NCI-H460 (cell line): ENCODE measurements around the gene HOATZ. TPM values are rescaled to one million over a fixed set of nuclear protein-coding genes. Genes with fewer than 3 reads are reported as not detected.

Experiments used
- DNase-seq: peaks from one replicate; pipeline ENCODE4 v3.0.0-alpha.2; 2016; ENCODE audit warnings: low read depth; ENCODE audit errors: extremely low read depth
- total RNA-seq: library from RNA; depleted of rRNA; stranded (reverse); fragments of >200 nt; shearing (Covaris generic); gene quantifications from 2 replicates; pipeline ENCODE4 v1.2.3, GENCODE V29; 2014

HOATZ gene
- total RNA-seq, 1 experiment from 2014 or later = not detected

DNA sequence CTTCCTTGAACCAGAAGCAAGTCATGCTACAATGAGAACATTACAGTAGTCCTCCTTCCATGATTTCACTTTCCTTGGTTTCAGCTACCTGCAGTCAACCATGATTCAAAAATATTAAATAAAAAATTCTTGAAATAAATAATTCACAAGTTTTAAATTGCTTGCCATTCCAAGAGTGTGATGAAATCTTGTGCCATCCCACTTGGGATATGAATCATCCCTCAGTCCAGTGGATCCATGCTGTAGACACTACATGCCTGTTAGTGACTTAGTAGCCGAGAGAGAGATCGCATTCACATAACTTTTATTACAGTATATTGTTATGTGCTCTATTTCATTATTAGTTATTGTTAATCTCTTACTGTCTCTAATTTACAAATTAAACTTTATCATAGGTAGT lies 6.0 kb downstream of the HOATZ start:
- no peak for DNase-seq

DNA sequence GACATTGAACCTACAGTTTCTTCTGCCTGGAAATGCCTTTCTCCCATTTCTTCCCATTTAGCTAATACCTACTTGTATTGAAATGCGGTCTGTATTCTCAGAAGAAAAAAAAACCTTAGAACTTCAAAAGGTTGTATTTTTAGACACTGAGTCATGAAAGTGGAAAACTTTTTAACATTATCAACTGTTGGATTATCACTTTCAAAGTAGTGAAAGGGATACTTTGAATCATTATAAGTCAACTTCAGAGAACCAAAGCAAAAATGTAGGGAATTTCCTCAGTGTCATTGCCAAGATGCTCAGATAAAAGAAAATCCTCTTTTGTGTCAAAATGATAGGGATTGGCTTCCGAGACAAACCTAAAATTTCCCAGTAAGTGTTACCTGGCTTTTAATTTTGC lies 6.6 kb downstream of the HOATZ start:
- DNase-seq = no peak

DNA sequence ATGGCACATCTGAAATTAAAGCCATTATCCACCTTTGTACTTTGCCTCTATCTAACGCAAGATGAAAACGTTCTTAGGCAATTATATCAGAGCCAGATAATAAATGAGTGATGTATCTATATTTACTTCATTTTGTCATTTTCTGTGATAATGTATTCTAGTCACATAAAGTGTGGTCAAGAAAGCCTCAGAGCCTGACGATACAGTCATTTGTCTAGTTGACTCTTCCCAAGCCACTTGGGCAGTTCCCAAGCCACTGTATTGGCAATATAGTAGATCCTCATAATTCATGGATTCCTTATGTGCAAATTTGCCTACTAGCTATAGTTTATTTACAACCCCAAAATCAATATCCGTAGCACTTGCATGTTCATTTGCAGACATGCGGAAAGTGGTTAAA lies 7.8 kb downstream of the HOATZ start:
- DNase-seq = no peak

DNA sequence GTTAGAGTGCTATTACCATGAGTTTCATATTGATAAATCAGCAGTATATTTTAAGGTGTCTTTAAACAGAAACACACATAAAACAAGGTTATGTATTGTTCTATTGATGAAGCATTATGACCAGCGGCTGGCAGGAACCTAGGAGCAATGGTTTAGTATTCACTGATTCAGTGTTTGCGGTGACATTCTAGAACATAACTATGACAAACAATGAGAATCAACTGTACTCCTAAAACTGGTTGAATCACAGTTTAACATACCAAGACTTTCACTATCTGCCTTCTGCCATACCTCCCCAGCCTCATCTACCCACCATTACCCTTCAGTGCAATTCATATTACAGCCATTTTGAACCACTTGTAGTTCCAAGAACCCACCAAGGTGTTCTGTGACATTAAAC lies 8.8 kb downstream of the HOATZ start:
- DNase-seq = no peak

DNA sequence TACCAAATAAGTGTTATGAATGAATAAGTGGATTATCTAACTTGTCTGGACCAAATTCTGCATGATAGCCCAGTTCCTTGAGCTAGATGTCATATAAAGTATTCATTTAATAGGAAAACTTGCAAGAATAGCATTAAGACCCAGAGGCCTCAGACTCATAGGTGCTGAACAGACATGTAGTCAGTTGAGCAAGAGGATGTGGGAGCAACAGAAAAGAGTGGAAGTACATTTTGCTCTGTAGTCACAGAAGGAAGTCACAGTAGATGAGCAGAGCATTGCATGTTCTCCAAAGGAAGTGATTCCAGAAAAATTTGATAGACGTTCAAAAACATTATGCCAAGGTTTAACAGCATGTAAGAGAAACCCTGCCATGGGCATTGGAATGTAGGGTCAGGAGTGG lies 9.5 kb downstream of the HOATZ start:
- no peak for DNase-seq

DNA sequence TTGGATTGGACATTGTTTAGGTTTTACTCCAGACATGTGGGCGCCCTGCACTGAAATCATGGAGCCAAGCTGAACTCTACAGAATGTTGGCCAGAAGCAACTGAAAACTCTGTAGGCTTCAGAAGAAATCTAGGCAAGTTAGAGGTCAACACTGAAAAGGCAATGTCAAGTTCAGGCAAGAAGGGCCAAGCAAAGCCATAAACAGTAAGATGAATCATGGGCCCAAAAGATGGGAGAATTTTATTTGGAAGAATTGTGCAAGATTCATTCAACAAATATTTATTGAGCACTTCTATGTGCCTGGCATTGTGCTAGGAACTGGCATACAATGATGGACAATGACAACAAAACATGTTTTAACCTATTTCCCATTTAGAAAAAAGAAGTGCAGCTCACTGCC lies 10.9 kb downstream of the HOATZ start:
- DNase-seq = no peak

DNA sequence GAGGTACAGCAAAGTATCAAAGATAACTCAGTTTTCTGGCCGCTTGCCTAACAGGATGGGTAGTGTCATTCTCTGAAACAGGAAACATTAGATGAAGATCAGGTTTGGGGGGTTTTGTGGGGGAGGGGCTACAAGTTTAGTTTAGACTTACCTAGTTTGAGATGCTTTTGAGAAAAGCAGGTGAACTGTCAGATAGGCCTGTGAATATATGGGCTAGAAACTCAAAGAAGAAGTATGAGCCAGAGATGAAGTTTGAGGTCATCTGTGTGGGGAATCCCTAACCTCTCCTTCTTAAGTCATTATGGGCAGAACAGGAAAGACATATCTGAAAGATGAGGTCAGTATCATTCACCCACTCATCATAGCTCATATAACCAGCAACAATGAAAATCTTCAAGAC lies 11.9 kb downstream of the HOATZ start:
- DNase-seq = no peak

DNA sequence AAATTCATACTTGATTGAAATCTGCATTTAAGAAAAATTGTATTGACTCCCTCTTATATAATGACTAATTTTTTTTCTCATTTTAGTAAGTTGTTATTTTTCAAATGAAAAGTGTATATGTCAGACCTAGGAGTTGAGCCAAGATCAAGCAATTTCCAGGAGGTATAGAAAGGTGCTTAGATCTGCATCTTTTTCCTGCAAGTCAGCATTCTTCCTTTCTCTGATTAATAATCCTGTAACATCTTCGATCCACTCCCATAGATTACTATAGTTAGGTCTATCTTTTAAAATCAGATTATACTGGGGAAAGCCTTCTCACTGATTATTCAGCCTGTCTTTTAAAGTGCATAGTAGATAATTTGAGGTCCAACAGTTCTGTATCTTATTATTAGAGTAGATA lies 12.7 kb downstream of the HOATZ start:
- no peak for DNase-seq

DNA sequence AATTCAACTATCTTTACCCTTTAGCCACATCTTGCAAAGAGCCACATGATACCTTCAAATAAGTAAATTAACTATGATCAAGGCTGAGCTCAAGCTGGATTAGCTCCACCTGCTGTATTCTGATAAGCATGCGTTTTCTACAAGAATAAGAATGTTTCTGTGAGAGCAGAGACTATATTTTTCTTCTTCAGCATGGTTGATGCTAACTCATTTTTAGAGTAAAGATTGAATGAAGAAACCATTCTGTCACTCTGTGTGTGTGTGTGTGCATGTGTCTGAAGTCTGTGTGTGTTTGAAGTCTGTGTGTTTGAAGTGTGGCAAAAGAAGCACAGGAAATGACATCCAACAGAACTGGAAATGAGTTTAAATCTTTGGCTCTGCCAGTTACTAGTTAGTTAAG lies 14.0 kb downstream of the HOATZ start:
- no peak for DNase-seq

DNA sequence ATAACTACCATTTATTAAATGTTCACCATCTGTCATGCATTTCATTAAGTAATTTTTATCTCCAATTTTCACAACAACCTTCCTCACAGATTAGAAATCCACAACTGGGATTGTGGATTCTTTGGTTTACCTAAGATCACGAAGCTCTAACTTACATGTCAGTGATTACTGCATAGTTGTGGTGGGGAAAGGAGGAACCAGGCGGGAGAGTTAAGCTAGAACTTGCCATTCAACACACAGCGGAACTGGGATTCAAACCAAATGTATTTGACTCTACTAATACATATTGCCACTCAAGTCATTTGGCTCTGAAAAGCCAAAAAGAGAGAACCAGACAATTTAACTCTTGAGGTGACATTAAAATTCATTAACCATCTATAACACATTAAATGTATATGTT lies 15.5 kb downstream of the HOATZ start:
- no peak for DNase-seq

DNA sequence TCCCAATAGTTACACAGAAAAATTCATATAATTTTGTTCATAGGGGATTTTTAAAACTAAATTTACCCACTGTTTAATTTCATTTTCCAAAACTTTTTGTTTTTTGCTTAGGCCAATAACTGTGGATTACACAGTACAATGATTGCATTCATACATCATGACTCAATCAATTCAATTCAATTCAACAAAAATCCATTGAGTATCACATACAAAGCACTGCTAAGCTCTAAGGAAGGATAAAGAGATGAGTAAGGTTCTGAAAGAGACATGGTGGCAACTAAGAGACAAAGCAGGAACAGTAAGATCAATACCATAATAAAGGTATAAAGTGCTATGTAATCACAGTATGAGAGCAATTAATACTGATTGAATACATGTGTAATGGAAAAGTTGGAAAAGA lies 16.6 kb downstream of the HOATZ start:
- DNase-seq = no peak

DNA sequence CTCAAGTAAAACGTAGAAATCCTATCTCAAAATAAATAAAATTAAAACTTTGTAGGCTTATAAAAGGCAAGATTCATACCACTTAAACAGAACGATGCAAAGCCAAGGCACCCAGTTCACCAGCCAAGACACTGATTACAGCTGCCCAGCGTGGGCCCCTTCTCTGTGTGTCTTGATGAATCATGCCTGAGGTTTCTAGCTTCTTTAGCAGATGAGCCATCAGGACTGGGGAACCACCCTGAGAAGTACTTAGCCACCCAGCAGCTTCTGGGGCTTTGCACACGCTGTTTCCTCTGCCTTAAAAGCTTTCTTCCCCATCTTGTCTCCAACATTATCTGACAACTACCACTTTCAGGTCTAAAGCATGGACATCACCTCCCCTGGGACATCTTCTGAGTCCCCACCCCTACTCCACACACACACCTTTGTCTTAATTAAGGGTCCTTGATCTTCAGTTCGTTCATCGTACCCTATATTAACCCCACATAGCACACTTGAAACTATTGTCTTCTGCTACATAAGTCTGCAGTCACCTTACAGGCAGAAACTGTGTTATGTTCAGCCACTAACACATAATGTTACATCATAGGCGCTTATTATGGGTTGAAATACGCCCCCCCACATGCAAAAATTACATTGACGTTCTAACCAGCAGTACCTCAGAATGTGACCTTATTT lies 17.2 kb downstream of the HOATZ start:
- DNase-seq = peak; percentile 15

DNA sequence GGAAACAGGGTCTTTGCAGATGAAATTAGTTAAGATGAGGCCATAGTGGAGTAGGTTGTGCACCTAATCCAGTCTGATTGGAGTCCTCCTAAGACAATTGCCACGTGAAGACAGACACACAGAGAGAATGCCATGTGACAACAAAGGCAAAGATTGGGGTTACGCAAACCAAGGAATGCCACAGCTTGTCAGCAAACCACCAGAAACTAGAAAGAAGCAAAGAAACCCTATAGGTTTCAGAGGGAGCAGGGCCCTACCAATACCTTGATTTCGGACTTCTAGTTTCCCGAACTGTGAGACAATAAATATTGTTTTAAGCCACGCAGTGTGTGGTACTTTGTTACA lies 17.8 kb downstream of the HOATZ start:
- DNase-seq = no peak

DNA sequence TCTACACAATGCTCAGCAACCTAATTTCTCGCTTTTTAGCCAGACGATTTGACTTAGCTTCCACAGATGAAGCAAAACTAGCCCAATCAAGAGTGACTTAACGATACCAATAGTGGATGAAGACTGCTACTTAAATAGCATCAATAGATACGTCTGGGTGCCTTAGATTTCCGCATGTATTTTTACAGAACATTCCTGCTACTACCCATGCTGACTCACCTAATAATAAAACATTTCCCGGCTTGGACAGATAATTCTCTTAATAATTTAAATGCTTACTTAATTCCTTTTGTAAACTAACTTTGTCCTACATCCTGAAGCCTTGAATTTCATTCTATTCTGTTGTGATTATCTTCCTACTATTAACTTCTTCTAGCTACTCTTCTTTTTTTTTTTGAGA lies 20.7 kb downstream of the HOATZ start:
- no peak for DNase-seq

DNA sequence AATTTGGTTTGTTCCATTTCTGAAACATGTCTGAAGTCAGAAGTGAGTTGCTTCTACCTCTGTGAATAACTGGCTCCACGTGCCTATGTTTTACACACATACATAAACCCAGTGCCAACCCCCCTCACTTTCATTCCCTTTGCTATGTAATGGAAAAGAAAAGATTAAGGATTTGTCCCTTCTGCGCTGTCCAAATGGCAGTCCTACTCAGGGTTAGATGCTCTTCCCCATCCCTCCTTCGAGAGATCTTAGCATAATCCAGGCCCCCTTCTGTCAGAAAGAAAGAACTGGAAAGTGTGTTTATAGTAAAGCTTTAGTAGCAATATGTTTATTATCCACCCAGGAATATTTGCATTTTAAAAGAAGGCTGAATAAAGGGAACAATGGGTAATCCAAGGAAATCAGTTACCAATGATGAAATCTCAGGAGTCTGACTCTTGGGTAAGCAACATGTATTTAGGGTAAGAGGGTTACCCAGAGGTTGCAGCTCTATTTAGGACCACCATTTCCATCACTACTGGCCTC lies 22.8 kb downstream of the HOATZ start:
- DNase-seq = no peak

DNA sequence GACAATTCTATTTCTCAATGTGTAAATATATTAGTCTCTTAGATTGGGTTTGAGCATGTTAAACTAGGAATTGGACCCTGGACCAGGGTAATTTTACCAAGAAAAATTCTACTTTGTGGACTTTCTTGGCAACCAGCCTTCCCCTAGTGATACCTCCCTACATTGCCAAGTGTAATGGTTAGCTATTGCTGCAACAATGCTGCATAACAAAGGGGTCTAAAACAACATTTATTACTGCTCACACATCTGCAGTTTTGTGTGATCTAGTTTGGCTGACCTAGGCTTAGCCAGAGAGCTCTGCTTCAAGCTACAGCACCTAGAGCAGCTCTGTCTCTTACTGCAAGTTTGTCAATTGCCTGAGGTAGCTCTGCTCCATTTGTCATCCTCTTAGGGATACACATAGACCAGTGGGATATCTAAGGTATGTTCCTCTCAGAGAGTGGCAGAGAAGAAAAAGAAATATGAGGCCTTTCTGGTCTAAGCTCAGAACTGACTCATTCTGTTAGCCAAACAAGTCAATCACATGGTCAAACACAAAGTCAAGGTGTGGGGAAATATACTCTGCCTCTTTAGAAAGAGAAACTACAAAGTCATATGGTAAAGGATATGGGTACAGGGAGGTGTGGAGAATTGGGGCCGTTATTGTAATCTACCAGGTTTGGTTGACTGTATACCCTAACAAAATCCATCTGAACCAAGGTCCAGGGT lies 24.0 kb downstream of the HOATZ start:
- DNase-seq = no peak

DNA sequence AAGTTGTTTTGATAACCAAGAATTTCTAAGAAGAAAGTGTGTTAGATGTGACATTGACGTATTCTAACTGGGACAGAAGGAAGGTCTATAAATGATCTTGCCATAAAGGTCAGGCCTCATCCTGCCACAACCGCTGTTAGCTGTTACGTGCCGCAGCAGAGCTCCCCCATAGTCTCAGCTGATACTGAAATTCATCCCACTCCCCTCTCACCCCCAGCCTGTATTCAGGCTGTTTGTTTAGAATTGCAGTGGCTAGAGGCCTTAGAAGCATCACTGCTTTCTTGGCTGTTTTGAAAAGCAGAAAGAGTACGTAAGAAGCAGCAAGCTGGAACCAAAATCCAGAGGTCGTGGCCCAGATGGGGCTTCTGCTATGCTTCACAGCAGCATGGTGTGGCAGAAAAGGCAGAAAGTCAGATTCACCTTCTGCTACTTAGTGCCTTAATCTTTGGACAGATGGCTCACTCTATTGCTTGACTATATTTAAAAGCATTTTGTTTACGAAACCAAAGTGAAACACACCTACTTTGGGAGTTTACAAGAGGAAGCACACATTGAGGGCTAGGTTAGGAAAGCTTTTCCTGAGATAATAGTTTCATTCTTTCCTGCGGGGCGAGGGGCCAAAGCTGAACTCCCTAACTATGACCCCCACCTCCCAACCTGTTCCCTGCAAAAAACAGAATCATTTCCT lies 25.0 kb downstream of the HOATZ start:
- DNase-seq = no peak

DNA sequence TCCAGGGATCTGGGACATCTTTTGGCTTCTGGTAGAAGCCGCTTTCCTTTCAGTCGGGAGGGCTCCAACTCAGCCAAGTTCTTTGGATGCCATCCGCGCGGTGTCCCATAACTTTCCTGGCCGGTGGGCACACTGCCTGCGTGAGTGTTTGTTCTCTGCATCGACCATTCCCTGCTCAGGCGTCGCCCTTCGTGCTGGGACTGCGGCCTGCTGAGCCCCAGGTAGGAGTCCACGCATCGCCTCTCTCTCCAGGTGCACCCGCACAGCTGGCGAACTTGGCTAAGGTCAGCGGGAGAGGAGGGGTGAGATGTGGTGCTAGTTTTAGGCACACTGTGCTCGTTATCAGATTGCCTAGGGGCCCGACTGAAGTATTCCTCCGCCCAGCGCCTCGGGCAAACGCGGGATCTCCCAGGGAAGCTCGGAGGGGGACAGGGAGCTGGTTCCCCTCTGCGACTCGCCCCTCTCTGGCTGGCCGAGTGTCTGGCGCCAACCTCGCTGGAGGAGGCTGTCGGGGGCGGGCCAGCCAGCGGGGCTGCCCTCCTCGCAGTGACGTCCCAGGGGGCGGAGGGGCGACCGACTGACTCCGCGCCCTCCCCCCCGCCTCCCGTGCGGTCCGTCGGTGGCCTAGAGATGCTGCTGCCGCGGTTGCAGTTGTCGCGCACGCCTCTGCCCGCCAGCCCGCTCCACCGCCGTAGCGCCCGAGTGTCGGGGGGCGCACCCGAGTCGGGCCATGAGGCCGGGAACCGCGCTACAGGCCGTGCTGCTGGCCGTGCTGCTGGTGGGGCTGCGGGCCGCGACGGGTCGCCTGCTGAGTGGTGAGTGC lies 25.7 kb downstream of the HOATZ start, which contains the start of gene LAYN:
Gene LAYN (plus strand): TSS at position 607 of the 823 bp plus-strand sequence. CDS start 124 bp downstream, at position 731.
- no peak for DNase-seq

DNA sequence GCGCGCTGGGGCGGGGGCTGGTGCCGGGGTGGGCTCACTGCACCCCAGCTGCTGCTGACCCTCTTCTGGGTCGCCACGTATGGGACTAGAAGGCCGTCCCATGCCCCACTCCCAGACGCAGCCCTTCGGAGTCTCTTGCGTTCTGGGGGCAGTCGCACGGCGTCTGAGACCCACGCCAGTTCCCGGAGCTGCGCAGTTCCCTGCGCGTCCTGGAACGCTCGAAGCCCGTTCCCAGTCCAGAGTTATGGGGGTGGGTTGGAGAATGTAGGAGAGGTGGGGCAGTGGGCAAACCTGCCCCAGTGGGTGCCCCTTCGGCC lies 26.3 kb downstream of the HOATZ start:
- no peak for DNase-seq

DNA sequence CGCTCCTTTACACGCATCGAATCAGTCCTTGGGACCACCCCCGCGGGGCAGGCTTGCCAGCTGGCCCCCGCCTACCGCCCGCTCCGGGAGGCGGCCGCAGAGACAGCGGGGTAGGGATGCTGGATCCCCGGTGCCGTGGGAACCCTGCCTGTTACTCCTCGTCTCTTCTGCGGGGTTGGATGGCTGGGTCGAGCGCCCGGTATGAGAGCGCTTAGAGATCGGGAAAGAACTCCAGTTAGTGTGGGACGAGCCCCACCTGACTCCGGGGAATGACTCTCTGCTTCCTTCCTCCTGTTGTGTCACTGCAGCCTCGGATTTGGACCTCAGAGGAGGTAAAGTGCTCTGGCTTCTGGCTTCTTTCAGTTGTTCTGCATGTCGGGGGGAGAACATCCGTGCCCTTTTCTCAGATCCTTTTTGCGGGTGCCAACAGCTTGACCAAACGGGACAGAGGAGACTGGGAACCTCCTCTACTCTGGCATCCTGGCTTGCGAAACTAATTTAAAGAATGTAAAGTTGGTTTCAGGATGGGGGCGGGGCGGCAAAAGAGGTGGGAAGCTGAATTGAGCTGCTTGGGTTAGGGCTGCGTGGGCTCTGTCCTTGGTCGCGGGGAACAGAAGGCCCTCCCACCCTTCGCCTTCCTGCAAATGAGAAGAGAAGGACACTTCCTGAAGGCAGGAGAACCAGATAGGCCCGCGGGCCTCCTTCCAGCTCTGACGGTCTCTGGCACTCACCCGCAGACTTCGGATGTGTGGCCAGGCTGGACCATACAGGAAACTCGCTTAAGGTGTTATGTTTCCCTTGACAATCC lies 26.9 kb downstream of the HOATZ start:
- DNase-seq = no peak
